Stimulated activated CD4-positive, alpha-beta T cell treated with anti-CD3 and anti-CD28 coated beads, TNF-alpha, amount 100 ng/mL, for 1 hour (primary cell): ENCODE data around the gene KCNH8.

Experiments used
- DNase-seq, 3 donors: peaks; one replicate each; pipeline ENCODE4 v3.0.0-alpha.2; 2020; ENCODE audit warnings: low read depth in 3 of 3, low spot score in 1 of 3

Gene KCNH8

GRCh38 chr3:19467761-19468160 lies 319.5 kb downstream of the KCNH8 start:
- DNase-seq = no peak

DNA sequence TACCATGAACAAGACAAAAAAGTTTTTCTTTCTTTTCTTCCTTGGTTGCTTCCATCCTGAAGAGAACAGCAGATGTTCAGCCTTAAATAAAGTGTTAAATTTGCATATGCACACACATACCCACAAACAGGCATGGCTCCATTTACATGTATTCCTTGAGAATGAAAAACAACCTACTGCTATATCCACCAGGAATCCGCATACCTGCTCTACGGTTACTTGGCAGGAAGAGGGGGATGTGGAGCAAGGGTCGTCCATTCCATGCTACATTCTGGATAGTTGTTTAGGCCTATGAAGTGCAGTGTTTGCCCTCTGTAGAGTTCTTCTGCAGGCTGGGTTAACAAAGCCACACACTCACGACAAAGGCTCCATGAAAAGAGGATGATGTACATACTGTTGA lies 322.8 kb downstream of the KCNH8 start:
- no peak for DNase-seq

DNA sequence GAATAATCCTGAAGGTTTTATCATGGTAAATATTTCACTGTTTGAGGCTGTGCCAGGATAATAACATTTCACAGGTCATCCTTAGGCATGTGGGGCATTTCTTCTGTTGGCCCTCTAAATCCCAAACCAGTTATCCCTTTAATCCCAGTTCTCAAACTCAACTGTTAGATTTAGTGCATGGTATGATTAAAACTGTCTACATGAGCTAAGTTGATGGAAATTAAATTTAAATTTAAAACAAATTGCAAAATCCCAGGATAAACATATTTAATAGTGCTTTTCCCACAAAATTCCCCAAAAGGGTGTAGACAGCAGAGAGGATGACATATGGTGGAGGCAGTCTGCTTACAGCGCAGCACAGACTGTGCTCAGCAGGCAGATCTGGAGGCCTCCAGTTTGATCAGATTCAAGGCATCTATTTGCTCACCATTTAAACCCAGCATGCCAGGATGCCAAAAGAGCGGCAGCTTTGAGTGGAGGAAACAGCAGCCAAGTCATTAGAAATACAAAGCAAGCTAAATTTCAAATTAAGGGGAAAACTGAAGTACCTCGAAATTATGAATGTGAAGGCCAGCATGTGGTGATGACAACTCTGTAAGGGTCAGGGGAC lies 325.8 kb downstream of the KCNH8 start:
- DNase-seq = no peak

GRCh38 chr3:19476281-19476680 lies 328.0 kb downstream of the KCNH8 start:
- DNase-seq = no peak

DNA sequence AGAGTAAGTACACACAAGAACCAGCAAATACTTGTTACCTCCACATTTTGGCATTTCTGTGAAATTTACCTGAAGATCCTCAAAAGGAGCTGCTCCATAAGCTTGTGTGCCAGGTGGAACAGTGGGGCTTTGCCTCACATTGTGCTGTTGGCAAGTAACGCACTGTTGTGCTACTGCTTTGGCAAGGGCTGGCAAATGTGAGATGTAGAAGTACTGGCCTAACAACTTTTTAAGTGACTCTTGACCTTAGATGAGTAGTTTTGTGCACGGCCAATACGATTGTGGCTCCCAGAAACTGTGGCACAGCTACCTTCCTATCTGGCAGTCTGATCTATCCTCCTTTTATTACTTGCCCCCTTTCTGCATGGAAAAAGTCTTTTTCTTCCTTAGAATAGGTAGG lies 337.0 kb downstream of the KCNH8 start:
- no peak for DNase-seq

DNA sequence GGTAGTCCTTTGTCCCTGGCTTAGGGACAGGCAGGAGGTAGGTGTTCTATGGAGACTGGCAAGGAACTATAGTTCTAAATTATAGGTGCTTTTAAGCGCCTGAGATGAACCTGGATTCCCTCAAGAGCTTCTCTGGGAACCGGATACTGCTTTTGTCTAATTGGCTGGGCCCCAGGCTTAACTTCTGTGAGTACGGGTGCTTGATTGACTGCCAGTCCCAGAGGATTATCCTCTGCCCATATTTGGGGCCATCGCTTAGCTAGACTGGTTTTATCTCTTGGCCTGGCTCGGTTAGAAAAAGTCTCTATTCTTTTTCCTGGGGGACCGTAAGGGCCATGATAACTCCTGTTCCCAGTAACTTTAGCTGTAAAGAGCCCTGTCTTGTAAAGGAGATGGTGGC lies 339.1 kb downstream of the KCNH8 start:
- no peak for DNase-seq

- DNase-seq = no peak
Observed at GRCh38 chr3:19488939-19489338, 340.6 kb downstream of the KCNH8 start.

GRCh38 chr3:19489936-19490335 lies 341.6 kb downstream of the KCNH8 start:
- no peak for DNase-seq

GRCh38 chr3:19506171-19506570 lies 357.9 kb downstream of the KCNH8 start:
- no peak for DNase-seq

DNA sequence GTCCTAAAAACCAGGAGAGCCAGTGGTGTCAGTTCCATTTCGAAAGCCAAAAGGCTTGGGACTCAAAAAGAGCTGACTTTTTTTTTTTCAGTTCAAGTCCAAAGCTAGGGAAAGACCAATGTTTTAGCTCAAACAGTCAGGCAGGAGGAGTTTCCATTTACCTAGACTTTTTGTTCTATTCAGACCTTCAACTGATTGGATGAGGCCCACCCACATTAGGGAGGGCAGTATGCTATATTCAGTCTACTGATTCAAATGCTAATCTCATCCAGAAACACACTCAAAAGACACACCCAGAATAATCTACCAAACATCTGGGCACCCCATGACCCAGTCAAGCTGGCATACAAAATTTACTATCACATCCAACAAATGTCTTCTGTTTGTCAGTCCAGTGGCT lies 374.0 kb downstream of the KCNH8 start:
- DNase-seq = no peak

GRCh38 chr3:19526071-19526470 lies 377.8 kb downstream of the KCNH8 start:
- no peak for DNase-seq

- no peak for DNase-seq
Observed at GRCh38 chr3:19527746-19528145, 379.4 kb downstream of the KCNH8 start.

DNA sequence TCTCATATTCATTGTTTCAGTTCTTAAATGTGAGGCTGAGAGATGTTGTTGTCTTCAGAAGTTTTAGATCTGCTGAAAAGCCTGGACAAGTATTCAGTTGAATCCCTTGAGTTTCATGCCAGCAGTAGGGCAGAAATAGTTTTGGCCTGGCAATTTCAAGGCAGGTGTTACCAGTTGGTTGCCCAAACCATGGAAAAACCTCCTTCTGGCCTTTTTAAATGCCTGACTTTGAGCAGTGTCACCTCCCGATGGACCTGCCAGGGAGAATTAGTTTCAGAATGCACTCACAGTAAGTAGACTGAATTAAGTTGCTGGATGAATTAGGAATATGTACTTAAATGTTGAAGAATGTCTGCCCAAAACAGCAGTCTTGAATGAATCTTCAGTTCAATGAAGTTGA lies 383.1 kb downstream of the KCNH8 start:
- no peak for DNase-seq

DNA sequence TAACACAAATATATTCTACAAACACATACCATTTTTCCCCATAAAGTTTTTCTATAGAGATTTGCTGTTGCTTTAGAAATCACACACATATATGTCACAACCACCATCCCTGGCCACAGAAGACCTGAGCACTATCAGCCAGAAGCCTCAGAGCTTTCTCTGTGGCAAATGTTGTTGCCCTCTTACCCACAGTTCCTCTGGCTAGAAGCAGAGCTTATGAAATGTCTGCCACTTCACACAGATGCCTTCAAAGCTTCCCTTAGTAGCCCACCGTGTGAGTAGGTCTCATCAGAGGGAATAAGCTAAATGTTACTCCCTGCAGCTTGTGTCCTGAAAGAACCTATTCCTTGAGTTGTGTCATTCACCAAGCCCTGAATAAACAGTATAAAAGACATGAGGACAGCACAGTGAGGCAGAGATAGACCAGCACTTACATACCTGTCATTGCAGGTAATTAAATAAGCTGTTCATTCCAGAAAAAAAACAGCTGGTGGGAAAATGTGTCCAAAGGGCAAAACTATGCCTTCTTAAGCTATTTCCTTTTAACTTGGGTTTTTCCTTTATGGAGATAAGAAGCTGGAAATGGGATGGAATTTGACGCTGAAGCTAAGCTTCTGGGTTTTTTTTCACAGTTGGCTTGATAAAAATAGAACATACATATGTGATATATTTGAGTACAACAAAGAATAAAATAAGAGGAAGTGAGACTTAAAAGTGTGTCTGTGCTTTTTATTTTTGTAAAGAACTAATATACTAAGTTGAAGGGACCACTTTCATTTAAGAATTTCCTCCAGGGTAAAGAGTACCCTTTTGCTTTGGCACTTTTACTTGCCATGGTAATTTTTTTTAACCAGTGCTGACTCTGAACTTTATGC lies 391.4 kb downstream of the KCNH8 start:
- DNase-seq = no peak

DNA sequence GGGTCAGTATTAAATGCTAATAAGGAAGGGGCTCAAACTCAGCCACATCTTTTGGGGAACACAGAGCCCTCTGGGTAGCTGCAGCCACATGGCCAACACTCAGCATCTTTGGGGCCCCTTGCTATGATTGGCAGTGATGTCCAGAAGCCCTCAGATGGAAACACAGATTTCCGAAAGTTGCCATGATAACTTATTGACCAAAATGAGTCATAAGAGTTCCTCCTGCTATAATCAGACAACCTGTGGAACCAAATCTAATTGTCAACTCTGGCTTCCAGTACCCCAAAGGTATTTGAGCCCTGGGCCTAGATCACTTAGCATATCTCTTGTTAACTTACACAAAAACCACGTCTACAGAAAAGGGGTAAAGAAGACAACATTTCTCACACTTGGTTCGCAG lies 392.2 kb downstream of the KCNH8 start:
- no peak for DNase-seq

DNA sequence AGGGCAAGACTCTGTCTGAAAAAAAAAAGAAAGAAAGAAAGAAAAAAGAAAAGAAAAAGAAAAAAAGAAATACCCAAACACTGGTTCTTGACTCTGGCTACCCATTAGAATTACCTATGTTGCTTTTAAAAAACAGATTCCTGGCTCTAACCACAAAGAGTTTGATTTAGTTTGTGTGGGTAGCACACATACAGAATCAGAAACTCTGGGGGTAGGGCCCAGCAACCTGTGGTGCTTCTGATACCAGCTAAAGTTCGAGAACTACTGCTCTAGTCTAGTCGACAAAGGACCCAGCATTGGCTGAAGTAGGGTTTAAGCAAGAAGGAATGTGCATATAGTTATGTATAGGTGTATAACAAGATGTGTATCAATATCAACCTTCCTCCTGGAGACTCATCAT lies 393.0 kb downstream of the KCNH8 start:
- no peak for DNase-seq

- DNase-seq = no peak
Observed at GRCh38 chr3:19543212-19543841, 395.0 kb downstream of the KCNH8 start.

DNA sequence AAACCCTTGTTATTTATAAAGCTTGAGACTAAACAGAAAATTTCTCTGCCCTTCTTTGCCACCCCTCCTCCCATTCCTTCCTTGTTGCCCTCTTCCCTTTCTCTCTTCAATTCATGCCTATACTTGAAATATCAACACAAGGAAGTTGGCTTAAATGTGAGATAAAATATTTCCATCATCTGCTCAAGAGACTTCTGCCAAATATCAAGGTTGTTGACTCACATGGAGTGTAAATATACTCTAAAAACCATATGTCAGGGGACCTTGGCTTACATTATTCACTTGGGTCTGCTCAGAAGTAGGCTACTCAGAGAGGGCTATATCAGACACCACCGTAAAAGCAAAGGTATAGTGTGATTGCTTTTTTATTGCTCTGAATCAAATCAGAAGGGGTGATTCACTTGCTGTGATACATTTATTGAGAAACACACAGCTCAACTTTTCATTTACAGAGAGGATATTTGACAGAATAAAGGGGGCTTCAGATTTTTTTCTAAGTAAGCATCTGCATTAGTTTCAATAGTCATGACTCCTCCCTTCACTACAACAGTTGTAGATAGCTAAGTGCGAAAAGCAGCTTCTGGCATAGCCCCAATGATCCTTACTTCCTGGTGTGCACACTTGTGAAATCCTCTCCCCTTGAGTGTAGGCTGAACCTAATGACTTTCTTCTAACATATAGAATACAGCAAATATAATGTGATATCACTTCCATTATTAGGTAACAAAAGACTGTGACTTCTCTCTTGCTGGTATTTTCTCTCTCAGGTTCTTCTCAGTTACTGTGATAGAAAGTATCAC lies 399.6 kb downstream of the KCNH8 start:
- DNase-seq = no peak

- DNase-seq = no peak
Observed at GRCh38 chr3:19559724-19560442, 411.6 kb downstream of the KCNH8 start.

- no peak for DNase-seq
Observed at GRCh38 chr3:19573644-19574043, 425.3 kb downstream of the KCNH8 start.

GRCh38 chr3:19574268-19574667 lies 426.0 kb downstream of the KCNH8 start:
- no peak for DNase-seq
